HG02870 (cell line): ENCODE measurements around the gene NCAN.
A peak's percentile ranks its signal among the peaks of the same experiment; 100 is the strongest.
"Not testable (repeated sequence)": the region's sequence is repeated elsewhere in the genome, so short reads cannot be mapped to it uniquely, and the experiment has no call there.

ENCODE experiments used
- ATAC-seq: cut with Tn5 transposase; IDR thresholded peaks from one replicate; pipeline ENCODE4 v1.9.1; 2021; ENCODE audit warnings: mild to moderate bottlenecking, moderate library complexity; ENCODE audit not compliant: unreplicated experiment

NCAN gene

DNA sequence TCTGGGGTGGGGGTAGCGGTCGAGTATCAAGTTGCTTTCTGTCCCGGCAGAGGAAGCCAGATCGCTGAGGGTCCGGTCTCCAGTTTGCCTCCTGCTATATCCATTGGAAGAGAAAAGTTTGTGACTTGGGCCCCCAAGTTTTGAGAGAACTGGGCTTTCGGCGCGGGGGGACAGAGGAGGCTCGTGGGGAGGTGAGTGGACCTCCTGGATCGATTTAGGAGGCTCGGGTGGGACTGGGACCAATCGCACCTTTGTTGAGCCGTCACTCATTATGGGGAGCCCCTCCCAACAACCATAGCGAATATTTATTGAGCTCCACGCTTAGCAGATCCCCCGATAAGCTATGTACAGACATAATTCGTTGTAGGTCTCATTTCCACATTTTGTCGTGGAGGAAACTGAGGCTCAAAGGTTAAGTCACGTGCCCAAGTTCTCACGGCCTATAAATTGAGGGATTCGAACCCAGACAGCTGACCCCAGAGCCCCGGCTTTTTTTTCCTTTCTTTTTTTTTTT is 18.8 kb upstream of the NCAN start:
- ATAC-seq: no peak

GRCh38 chr19:19193926-19194325 is 17.8 kb upstream of the NCAN start:
- ATAC-seq: no peak

DNA sequence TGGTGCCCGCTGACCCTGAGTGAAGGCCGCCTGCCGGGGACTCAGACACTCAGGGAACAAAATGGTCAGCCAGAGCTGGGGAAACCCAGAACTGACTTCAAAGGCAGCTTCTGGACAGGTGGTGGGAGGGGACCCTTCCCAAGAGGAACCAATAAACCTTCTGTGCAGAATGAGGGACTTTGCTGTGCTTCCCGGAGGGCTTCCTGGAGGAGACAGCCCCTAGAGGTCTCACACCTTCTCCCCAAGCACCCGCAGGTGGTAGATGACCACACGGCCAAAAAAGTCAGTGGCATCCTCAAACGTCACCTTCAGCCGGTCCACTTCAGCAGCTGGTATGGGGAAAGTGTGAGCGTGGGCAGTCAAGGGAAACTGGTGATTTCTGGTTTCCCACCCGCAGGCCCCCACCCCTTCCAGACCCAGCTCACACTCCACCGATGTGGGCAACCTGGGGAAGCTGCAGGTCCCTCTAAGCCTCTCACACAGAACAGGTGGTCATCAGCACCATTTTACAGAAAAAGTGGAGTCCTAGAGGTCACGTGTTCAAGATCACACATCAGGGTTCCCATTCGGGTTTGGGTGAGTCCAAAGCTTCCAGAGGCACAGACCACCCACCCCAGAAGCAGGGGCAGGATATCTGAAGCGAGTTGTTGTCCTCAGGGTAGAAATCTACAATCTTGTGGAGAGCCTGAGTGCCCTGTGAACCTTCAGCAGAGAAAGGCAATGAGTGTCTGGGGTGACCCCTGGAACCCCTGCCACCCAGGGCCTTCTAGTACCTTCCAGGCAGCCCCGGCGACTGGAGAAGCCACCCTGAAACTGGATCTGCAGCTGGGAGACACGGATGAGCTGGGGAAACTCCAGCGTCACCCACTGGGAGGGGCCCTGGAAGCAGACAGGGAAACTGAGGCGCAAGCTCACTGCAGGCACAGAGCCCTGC is 9.8 kb upstream of the NCAN start:
- no peak for ATAC-seq

GRCh38 chr19:19202707-19203011 is 9.1 kb upstream of the NCAN start:
- ATAC-seq: no peak

- peak; percentile 76 for ATAC-seq
These were observed 8.5 kb upstream of the NCAN start, which contains the start of gene NR2C2AP for GRCh38 chr19:19203012-19203856. Gene NR2C2AP, minus strand, starts transcription at chr19:19203414. Its CDS starts 354 bp downstream, at chr19:19203060.

- no peak for ATAC-seq
These were observed 7.6 kb upstream of the NCAN start for GRCh38 chr19:19204181-19204580.

- ATAC-seq: no peak
These were observed 6.0 kb upstream of the NCAN start for GRCh38 chr19:19205416-19206410.

- no peak for ATAC-seq
These were observed 4.8 kb upstream of the NCAN start for GRCh38 chr19:19206938-19207337.

- no peak for ATAC-seq
These were observed 3.9 kb upstream of the NCAN start for GRCh38 chr19:19207637-19208572.

DNA sequence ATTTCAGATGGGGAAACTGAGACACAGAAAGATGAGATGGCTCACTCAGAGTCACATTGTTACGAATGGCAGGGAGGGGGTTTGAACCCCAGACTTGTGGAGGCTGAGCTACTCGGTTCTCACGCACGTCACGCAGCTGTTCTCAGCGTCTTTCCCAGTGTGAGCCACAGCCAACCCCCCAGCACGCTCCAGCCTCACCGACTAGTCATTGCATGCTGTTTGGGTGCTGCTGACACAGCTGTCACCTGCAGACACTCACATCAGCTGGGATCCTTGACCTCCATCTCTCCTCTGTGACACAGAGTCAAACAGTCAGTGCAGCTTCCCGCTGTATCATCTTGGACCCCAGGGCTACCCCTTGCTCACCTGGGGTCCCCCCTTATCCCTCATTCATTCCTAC is 2.4 kb upstream of the NCAN start:
- no peak for ATAC-seq

- ATAC-seq: no peak
These were observed 1.2 kb downstream of the NCAN start for GRCh38 chr19:19212916-19213315.

- no peak for ATAC-seq
These were observed 1.8 kb downstream of the NCAN start for GRCh38 chr19:19213426-19214158.

- ATAC-seq: no peak
These were observed 2.4 kb downstream of the NCAN start for GRCh38 chr19:19214159-19214490.

DNA sequence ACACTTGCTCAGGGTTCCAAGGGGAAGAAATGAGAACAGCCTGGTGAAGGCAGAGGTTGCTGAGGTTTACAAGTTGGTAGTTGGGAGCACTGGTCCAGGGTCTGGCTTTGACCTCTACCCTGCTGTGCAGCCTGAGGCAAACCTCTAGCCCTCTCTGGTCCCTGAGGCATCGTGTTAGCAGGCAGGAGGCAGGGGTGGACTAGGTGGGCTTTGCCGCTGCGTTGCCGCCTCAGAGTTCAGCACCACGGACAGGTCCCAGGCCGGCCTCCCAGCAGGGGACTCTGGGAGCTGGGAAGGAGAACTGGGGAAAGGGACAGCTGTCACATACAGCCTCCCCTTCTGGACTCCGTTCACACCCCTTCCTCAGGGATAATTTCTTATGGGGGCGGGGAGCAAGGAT is 3.1 kb downstream of the NCAN start:
- no peak for ATAC-seq

- ATAC-seq: no peak
These were observed 4.0 kb downstream of the NCAN start for GRCh38 chr19:19215792-19216191.

DNA sequence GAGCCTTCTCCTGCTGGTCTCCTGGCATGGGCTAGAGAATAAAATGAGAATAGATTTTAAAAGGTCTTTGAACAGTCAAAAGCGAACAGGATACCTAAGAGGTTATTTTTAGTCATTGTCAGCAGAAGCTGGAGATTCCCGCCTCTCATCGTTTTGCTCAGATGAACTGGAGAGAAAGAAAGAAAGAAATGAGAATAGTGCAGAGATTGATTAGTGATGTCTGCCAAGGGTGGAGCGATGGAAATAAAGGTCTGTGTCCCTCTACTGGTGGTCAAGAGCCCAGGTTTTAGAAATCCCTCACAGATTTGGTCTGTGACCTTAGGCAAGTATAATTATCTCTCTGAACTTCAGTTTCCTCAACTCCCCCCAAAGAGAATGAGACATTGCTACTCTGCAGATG is 5.3 kb downstream of the NCAN start:
- ATAC-seq: no peak

- ATAC-seq: no peak
These were observed 7.2 kb downstream of the NCAN start for GRCh38 chr19:19218911-19219310.

DNA sequence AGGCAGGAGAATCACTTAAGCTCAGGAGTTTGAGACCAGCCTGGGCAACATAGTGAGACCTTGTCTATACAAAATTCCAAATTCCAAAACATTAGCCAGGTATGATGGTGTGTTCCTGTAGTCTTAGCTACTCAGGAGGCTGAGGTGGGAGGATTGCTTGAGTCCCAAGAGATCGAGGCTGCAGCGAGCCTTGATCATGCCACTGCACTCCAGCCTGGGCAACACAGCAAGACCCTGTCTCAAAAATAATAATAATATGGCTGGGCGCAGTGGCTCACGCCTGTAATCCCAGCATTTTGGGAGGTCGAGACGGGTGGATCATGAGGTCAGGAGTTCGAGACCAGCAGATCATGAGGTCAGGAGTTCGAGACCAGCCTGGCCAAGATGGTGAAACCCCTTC is 9.2 kb downstream of the NCAN start:
- not testable (repeated sequence) for ATAC-seq

GRCh38 chr19:19223060-19223459 is 11.3 kb downstream of the NCAN start:
- ATAC-seq: no peak
